ENCODE measurements around the gene EPS8L3.
"Not testable (repeated sequence)": the region's sequence is repeated elsewhere in the genome, so short reads cannot be mapped to it uniquely, and the experiment has no call there.

EPS8L3 gene

GRCh38 chr1:109711593-109712320 is 52.0 kb downstream of the EPS8L3 start, which contains the start of gene GSTM5:
TSS of gene GSTM5 (plus strand) at chr1:109712251. CDS start at chr1:109712313, 62 bp downstream.
- not testable (repeated sequence) for DNase-seq (ENCODE audit: low read depth in 2 of 2)

DNA sequence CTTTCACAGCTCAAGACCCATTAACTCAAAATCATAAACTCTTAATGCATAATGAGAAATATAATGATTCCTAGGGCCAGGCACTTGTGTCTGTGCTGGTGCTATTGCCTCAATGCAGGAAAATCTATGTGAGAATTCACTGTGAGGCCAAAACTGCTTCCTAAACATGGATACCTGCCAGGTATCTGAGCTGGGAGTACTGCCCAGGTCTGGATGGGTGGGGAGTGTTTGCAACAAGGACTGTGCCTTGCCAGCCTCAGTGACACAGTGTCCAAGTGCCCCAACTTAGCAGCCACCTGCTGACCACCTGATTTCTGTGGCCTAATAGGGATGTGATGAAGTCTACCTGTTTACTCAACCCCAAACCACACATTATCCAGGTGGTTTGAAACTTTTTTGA is 53.9 kb downstream of the EPS8L3 start:
- DNase-seq (ENCODE audit: low read depth in 2 of 2), result not testable (repeated sequence)

DNA sequence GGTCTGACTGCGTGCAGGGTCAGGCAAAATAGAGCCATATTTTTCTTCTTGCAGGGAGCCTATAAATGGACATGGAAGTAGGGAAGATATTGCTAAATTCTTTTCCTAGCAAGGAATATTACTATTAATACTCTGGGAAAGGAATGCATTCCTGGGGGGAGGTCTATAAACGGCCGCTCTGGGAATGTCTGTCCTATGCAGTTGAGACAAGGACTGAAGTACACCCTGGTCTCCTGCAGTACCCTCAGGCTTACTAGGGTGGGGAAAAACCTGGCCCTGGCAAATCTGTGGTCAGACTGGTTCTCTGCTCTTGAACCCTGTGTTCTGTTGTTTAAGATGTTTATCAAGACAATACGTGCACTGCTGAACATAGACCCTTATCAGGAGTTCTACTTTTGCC is 54.8 kb downstream of the EPS8L3 start:
- not testable (repeated sequence) for DNase-seq (ENCODE audit: low read depth in 2 of 2)

DNA sequence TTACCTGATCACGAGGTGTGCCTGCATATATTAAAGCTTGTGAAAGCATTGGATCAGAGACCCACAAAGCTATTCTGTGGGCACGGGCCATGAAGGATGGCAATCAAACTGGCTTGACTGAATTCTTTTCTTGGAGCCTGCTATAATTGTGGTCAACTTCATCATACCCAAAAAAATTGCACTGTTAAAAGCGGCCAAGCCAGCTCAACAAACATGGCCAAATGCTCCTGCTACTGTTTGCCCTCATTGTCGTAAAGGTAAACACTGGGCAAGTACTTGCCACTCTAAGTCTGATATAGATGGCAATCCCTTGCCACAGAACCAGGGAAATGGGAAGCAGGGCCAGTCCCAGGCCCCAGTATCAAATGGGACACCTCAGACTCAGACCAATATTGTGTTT is 58.3 kb downstream of the EPS8L3 start:
- DNase-seq (ENCODE audit: low read depth in 2 of 2), result no peak

GRCh38 chr1:109704173-109704572 is 59.5 kb downstream of the EPS8L3 start:
- no peak for DNase-seq (ENCODE audit: low read depth in 2 of 2)

- DNase-seq (ENCODE audit: low read depth in 2 of 2), result not testable (repeated sequence)
Observed at GRCh38 chr1:109702940-109703339, 60.8 kb downstream of the EPS8L3 start.
